ENCODE measurements around the gene FNBP1. TPM values are rescaled to one million over a fixed set of nuclear protein-coding genes. Genes with fewer than 3 reads are reported as not detected.

The FNBP1 gene
- total RNA-seq, 3 donors from 2014 or later = 40.9 to 176 (median 42.0) TPM

DNA sequence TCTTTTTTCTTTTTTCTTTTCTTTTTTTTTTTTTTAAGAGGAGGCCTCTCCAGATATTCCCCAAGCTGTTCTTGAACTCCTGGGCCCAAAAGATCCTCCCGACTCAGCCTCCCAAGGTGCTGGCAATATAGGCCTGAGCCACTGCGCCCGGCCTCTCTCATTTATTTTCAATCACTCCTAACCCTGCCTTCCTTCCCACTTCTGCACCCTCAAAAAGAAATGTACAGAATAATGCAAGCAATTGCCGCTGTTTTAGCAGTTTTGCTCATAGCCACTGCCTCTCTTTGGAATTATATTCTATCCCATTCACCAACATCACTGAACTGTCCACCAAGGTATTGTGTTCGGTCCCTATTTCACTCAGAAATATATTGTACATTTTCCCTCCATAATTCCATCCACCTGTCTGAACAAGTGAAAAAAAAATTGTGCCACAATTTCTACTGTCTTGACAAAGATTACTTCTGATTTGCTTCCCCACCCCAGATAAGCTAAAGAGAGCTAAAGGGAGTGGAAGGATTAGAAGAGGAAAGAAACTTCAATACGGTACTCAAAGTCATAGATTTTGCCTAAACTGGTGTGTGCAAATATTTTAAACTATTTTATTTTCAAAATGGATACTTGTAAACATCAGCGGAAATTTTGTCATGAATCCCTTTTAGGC is 1.9 kb downstream of the FNBP1 start:
- Histone ChIP-seq H3K4me3 (no peak overlapping the region), H3K9me3 (no peaks in the 10 kb centered on the region), H3K36me3 (ENCODE audit: low read depth) (no peaks in the 10 kb centered on the region), H3K4me1 (ENCODE audit: low read depth) (peaks cover 18% of the 10 kb centered on the region)
- no peak for ATAC-seq
- intact Hi-C loops (cut with DNase I, micrococcal nuclease) = loop anchor here in 1 of 2 donors (5.0 kb wide), 1 partner anchor 154 kb away; no protein-coding TSS in a partner anchor
- TF ChIP-seq, protein P1, sequence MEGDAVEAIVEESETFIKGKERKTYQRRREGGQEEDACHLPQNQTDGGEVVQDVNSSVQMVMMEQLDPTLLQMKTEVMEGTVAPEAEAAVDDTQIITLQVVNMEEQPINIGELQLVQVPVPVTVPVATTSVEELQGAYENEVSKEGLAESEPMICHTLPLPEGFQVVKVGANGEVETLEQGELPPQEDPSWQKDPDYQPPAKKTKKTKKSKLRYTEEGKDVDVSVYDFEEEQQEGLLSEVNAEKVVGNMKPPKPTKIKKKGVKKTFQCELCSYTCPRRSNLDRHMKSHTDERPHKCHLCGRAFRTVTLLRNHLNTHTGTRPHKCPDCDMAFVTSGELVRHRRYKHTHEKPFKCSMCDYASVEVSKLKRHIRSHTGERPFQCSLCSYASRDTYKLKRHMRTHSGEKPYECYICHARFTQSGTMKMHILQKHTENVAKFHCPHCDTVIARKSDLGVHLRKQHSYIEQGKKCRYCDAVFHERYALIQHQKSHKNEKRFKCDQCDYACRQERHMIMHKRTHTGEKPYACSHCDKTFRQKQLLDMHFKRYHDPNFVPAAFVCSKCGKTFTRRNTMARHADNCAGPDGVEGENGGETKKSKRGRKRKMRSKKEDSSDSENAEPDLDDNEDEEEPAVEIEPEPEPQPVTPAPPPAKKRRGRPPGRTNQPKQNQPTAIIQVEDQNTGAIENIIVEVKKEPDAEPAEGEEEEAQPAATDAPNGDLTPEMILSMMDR (IDR thresholded peaks at IDR 0.05) = no peak
- no peak for DNase-seq

DNA sequence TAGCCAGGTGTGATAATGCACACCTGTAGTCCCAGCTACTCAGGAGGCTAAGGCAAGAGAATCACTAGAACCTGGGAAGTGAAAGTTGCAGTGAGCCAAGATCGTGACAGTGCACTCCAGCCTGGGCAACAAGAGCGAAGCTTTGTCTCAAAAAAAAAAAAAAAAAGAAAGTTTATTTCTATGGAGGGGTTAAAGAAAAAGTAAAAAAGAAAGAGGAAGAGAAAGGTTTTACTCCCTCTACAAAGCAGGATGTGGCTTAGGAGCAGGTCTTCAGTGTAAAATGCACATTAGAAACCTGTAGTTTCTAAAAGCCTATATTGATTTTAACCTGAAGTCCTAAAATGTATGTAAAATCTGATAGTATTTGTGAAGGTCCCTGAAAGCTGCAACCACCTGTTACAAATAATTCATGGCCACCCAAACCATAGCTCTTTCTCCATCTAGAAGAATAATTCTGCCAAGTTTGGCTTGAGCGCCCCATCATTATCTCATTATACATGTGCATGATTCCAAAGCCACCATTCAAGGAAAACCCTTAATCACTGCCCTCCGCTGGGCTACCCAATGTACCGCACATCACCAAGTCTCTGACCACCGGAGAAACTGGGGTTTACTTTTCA is 3.4 kb downstream of the FNBP1 start:
- no peaks in the 10 kb centered on the region for H3K36me3 ChIP-seq (ENCODE audit: low read depth)
- intact Hi-C loops (cut with DNase I, micrococcal nuclease) = loop anchor here in 1 of 2 donors (5.0 kb wide), 1 partner anchor 152 kb away; no protein-coding TSS in a partner anchor
- TF ChIP-seq, protein P1 (IDR thresholded peaks at IDR 0.05) = no peak
- no peak overlapping the region for H3K4me3 ChIP-seq
- H3K9me3 ChIP-seq = no peaks in the 10 kb centered on the region
- ATAC-seq (no peak), DNase-seq (no peak)
- peaks cover 18% of the 10 kb centered on the region for H3K4me1 ChIP-seq (ENCODE audit: low read depth)

DNA sequence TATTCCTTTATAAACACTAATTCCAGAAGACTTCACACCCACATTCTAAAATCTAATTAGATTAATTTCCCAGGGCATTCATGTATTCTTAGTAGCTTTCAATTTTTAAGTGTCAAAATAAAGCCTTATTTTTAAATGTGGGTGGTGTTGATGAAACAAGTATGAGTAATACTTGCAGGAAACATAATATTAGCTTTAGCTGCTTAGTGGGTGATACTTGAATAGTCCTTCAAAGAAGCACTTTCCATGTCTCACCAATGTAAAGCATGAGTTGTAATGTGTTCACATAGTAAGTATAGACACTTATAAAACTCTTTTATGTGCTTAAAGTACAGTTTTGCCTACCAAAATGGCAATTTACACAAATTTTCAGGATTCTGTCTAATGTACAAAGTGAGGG is 6.9 kb downstream of the FNBP1 start:
- ATAC-seq = no peak
- peaks cover 11% of the 10 kb centered on the region for H3K4me1 ChIP-seq (ENCODE audit: low read depth)
- H3K4me3 ChIP-seq = no peak overlapping the region
- H3K9me3 ChIP-seq = no peaks in the 10 kb centered on the region
- no peak for DNase-seq
- no peaks in the 10 kb centered on the region for H3K36me3 ChIP-seq (ENCODE audit: low read depth)
- intact Hi-C loops (cut with DNase I, micrococcal nuclease) = no loop called here
- TF ChIP-seq, protein P1 (IDR thresholded peaks at IDR 0.05) = no peak

DNA sequence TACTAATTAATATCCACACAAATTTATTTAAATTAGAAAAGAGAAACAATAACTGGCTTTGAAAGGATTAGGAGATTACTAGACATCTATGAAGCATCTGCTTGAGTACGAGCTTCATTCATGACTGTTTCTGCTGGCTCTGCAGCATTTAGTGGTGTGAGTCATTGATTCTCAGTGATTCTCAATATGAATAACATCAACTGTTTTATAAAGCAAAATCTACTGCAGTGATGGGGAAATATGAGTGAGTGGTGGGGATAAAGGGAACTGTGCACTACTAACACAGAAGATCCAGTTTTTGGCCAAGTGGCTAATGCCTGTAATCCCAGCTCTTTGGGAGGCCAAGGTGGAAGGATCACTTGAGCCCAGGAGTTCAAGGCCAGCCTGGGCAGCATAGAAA is 8.4 kb downstream of the FNBP1 start:
- Histone ChIP-seq H3K36me3 (ENCODE audit: low read depth) (no peaks in the 10 kb centered on the region), H3K4me3 (no peak overlapping the region), H3K4me1 (ENCODE audit: low read depth) (peaks cover 25% of the 10 kb centered on the region), H3K9me3 (no peaks in the 10 kb centered on the region)
- TF ChIP-seq, protein P1 (IDR thresholded peaks at IDR 0.05) = no peak
- intact Hi-C loops (cut with DNase I, micrococcal nuclease) = no loop called here
- peak; percentile 30 for ATAC-seq
- DNase-seq = no peak

DNA sequence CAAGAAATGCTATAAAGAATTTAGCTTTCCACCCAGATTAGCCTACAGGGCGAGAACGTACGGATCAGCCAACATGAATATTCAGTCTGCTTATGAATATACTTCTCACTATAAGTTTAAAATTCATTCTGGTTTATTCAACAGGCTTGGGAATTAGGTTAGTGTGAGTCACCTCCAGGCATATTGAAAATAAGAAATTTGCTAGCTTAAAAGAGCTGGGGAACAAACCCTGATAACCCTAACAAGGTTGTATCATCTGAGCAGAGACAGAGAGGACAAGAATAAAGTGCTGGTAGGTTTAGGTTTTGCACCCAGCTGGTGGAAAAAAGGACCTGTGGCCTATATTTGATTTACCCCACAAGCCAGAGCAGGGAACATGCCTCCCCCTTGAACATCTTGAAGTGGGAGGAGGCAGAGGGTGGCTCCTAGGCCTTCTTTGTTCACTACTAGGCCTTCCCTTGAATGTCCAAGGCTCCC is 12.3 kb downstream of the FNBP1 start:
- ATAC-seq = no peak
- no peaks in the 10 kb centered on the region for H3K36me3 ChIP-seq (ENCODE audit: low read depth)
- no peak for DNase-seq
- H3K4me3 ChIP-seq = no peak overlapping the region
- peaks cover 43% of the 10 kb centered on the region for H3K4me1 ChIP-seq (ENCODE audit: low read depth)
- TF ChIP-seq, protein P1 (IDR thresholded peaks at IDR 0.05) = no peak
- intact Hi-C loops (cut with DNase I, micrococcal nuclease) = no loop called here
- H3K9me3 ChIP-seq = no peaks in the 10 kb centered on the region
